ENCODE data around the gene TNFAIP8L3. TPM values are rescaled to one million over a fixed set of nuclear protein-coding genes. Genes with fewer than 3 reads are reported as not detected.
"Not testable (repeated sequence)": the region's sequence is repeated elsewhere in the genome, so short reads cannot be mapped to it uniquely, and the experiment has no call there.

The TNFAIP8L3 gene
- total RNA-seq, 1 donor from 2014 or later: not detected

DNA sequence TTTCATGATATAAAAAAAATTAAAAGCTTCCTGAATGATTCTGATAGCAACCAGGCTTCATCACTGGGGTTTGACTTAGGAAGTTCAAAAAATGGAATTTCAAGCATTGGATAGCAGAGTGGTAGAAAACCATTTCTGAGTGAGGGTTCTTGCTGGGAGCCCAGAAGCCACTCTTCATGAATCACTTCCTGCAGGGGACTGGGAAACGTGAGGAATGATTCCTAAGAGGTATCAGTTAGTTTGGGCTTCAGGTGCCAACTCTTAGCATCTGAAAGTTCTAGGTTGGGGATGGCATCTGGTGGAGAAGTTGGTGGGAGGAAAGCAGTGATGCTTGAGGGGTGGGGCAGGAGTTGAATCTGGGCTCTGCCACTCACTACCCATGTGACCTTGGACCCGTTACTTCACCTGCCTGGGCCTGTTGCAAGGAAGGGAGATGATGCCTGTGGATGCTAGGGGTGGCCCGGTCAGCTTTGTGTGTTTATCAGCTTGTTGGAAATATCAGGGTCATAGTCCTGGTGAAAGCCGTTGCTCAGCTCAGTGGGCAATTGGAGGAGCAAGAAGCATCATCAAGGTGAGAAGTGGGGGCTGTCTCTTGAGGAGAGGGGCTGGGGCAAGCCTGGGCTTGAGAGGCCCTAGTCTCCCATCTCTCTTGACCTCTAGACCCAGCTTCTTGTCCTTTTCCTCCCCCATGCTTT lies 37.0 kb upstream of the TNFAIP8L3 start:
- ChIA-PET POLR2A (no interaction called here), CTCF (no interaction called here)
- H3K9me3 Mint-ChIP-seq: no peaks in the 10 kb centered on the region
- no peak overlapping the region for H3K4me3 Mint-ChIP-seq
- H3K4me1 Mint-ChIP-seq: no peaks in the 10 kb centered on the region
- TF ChIP-seq, protein P1, sequence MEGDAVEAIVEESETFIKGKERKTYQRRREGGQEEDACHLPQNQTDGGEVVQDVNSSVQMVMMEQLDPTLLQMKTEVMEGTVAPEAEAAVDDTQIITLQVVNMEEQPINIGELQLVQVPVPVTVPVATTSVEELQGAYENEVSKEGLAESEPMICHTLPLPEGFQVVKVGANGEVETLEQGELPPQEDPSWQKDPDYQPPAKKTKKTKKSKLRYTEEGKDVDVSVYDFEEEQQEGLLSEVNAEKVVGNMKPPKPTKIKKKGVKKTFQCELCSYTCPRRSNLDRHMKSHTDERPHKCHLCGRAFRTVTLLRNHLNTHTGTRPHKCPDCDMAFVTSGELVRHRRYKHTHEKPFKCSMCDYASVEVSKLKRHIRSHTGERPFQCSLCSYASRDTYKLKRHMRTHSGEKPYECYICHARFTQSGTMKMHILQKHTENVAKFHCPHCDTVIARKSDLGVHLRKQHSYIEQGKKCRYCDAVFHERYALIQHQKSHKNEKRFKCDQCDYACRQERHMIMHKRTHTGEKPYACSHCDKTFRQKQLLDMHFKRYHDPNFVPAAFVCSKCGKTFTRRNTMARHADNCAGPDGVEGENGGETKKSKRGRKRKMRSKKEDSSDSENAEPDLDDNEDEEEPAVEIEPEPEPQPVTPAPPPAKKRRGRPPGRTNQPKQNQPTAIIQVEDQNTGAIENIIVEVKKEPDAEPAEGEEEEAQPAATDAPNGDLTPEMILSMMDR (IDR thresholded peaks at IDR 0.05): no peak
- ATAC-seq (ENCODE audit: low read depth) (no peak), DNase-seq (no peak)
- H3K27me3 Mint-ChIP-seq: peaks cover 5% of the 10 kb centered on the region
- intact Hi-C loops (cut with micrococcal nuclease): no loop called here
- no peak overlapping the region for H3K27ac Mint-ChIP-seq
- no peaks in the 10 kb centered on the region for H3K36me3 Mint-ChIP-seq (ENCODE audit: low read depth)

DNA sequence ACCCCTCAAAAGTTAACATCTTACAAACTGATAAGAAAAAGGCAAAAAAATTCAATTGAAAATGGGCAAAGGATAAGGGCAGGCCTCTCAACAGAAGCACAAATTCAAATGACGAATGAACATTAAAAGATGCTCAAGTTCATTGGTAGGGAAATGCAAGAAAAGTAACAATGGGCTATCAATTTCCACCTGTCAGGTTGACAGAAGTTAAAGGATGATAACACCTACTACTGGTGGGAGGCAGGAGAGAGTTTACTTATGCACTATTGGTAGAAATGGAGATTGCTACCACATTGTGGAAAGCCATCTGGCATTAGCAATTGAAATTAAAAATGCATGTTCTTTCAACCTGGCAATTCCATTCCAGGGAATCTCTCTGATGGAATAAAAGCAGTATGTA lies 35.6 kb upstream of the TNFAIP8L3 start:
- Mint-ChIP-seq H3K4me1 (no peaks in the 10 kb centered on the region), H3K36me3 (ENCODE audit: low read depth) (no peaks in the 10 kb centered on the region), H3K9me3 (no peaks in the 10 kb centered on the region), H3K4me3 (no peak overlapping the region), H3K27me3 (peaks cover 7% of the 10 kb centered on the region), H3K27ac (no peak overlapping the region)
- TF ChIP-seq, protein P1 (IDR thresholded peaks at IDR 0.05): no peak
- DNase-seq (no peak), ATAC-seq (ENCODE audit: low read depth) (no peak)
- intact Hi-C loops (cut with micrococcal nuclease): no loop called here
- ChIA-PET CTCF (no interaction called here), POLR2A (no interaction called here)

DNA sequence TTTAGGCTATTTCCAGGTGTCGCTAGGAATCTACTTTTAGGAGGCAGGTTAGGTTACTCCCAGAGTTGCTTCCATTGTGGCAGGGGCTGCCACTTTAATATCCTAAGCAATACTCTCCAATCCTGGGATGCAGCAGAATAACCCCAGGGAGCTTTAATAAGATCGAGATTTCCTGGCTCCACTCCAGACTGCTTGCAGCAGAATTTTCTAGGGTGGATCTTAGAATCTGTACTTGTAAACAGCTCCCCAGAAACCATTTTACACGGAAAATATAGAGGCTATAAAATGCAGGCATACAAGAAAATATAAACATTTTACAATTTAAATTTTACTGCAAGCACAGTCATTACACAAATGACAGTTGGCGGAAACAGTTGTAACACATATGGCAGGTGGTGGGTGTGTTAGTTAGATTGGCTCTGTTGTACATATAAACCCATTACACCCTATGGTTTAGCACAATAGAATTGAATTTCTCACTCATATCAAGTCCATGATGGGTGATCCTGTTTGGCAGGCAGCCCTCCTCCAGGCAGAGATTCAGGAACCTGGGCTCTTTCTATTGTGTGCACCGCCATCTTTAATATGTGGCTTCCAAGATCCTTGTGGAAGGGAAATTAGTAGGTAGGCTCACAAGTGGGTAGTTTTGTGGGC lies 35.0 kb upstream of the TNFAIP8L3 start:
- TF ChIP-seq, protein P1 (IDR thresholded peaks at IDR 0.05): no peak
- Mint-ChIP-seq H3K36me3 (ENCODE audit: low read depth) (no peaks in the 10 kb centered on the region), H3K27ac (no peak overlapping the region), H3K4me3 (no peak overlapping the region), H3K4me1 (no peaks in the 10 kb centered on the region), H3K9me3 (no peaks in the 10 kb centered on the region), H3K27me3 (peaks cover 7% of the 10 kb centered on the region)
- intact Hi-C loops (cut with micrococcal nuclease): no loop called here
- POLR2A ChIA-PET: no interaction called here
- DNase-seq (no peak), ATAC-seq (ENCODE audit: low read depth) (no peak)
- CTCF ChIA-PET: interaction anchor here (0.9 kb wide), 1 partner anchor 33 kb away, joined by 3 read pairs; no protein-coding TSS in a partner anchor

DNA sequence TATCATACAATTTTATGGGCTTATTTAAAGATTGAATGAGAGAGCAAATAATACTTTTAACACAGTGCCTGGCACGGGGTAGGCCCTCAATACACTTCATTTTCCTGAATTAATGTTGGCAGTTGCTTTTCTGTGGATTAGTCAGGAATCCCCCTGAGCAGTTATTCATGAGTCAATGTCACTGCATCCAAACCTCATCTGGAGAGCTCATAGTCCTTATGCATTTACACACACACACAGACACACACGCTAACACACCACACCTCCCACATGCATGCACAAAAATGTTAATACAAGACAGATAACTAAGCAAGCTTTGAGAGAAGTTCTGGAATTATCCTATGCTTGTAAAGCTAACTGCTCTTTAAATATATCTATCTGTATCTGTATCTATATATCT lies 34.0 kb upstream of the TNFAIP8L3 start:
- H3K4me1 Mint-ChIP-seq: no peaks in the 10 kb centered on the region
- no peak overlapping the region for H3K27ac Mint-ChIP-seq
- TF ChIP-seq, protein P1 (IDR thresholded peaks at IDR 0.05): no peak
- CTCF ChIA-PET: no interaction called here
- POLR2A ChIA-PET: no interaction called here
- H3K27me3 Mint-ChIP-seq: peaks cover 2% of the 10 kb centered on the region
- H3K36me3 Mint-ChIP-seq (ENCODE audit: low read depth): no peaks in the 10 kb centered on the region
- H3K9me3 Mint-ChIP-seq: no peaks in the 10 kb centered on the region
- DNase-seq (no peak), ATAC-seq (ENCODE audit: low read depth) (no peak)
- intact Hi-C loops (cut with micrococcal nuclease): no loop called here
- no peak overlapping the region for H3K4me3 Mint-ChIP-seq

DNA sequence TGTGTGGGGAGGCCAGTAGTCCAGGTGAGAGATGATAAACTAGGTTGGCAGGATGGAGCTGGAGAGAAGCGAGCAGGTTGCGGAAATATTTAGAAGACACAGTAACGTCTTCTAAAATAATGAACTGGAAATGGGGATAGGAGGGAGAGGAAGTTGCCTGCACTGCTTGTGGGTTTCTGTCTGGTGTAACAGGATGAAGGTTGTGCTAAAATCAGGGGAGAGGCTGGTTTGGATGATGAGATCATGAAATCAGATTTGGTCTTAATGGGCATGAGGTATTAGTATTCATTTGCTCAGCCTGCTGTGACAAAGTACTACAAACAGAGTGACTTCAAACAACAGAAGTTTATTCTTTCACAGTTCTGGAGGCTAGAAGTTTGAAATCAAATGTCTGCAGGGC lies 32.1 kb upstream of the TNFAIP8L3 start:
- no peak for DNase-seq
- Mint-ChIP-seq H3K36me3 (ENCODE audit: low read depth) (no peaks in the 10 kb centered on the region), H3K27ac (no peak overlapping the region), H3K4me1 (no peaks in the 10 kb centered on the region), H3K27me3 (peaks cover 2% of the 10 kb centered on the region), H3K9me3 (peaks cover 2% of the 10 kb centered on the region), H3K4me3 (no peak overlapping the region)
- CTCF ChIA-PET: no interaction called here
- POLR2A ChIA-PET: no interaction called here
- TF ChIP-seq, protein P1 (IDR thresholded peaks at IDR 0.05): no peak
- intact Hi-C loops (cut with micrococcal nuclease): no loop called here
- no peak for ATAC-seq (ENCODE audit: low read depth)

DNA sequence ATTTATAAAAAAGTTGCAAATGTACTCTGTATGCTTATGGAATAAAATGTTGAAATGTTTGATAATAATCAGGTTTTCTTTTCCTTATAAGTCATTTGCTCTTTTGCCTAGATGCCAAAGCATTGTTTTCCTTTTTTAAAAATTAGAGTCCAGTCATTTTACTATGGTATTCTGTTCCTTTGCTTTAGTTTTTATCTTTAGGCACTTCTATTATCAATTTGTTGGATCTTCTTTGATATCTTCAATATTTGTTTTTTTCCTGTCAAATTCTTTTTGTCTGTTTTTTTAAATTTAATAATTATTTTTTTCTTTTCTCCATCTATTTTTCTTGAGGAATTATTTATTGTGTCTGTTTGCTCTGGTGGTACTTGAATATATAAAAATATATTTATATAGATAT lies 28.3 kb upstream of the TNFAIP8L3 start:
- POLR2A ChIA-PET; H3K9me3 Mint-ChIP-seq; DNase-seq; H3K36me3 Mint-ChIP-seq (ENCODE audit: low read depth); intact Hi-C loops (cut with micrococcal nuclease); H3K27ac Mint-ChIP-seq; CTCF ChIA-PET; H3K4me3 Mint-ChIP-seq; ATAC-seq (ENCODE audit: low read depth); H3K4me1 Mint-ChIP-seq: not testable (repeated sequence)
- H3K27me3 Mint-ChIP-seq: peaks cover 11% of the 10 kb centered on the region

All from activated B cell treated with CpG ODN at 0.5 μM for 24 hours (primary cell).